ENCODE results near the gene NEDD4L. TPM values are rescaled to one million over a fixed set of nuclear protein-coding genes. Genes with fewer than 3 reads are reported as not detected.

NEDD4L gene
- total RNA-seq, 3 donors from 2014 or later: 161 to 309 (median 256) TPM

DNA sequence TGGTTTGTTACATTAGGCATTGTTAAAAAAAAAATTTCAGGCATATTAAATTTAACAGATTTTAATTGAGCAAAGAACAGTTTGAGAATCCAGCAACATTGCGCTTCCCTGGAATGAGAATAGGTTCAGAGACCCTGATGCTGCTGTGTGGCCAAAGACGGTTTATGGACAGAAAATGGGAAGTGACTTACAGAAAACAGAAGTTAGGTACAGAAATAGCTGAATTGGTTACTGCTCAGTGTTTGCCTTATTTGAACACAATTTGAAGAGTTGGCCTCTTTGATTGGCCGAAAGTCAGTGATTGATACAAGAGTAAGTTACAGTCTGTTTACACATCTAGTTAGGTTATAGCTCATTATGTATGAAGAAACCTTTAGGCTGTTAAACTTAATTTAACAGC, 6.0 kb upstream of the NEDD4L start:
- no peak for DNase-seq
- Histone ChIP-seq H3K4me1 (ENCODE audit: low read depth) (peaks cover 7% of the 10 kb centered on the region), H3K36me3 (ENCODE audit: low read depth) (no peaks in the 10 kb centered on the region), H3K4me3 (no peak overlapping the region), H3K9me3 (no peaks in the 10 kb centered on the region)
- ATAC-seq: peak; percentile 17
- intact Hi-C loops (cut with DNase I, micrococcal nuclease): no loop called here
- TF ChIP-seq, protein P1, sequence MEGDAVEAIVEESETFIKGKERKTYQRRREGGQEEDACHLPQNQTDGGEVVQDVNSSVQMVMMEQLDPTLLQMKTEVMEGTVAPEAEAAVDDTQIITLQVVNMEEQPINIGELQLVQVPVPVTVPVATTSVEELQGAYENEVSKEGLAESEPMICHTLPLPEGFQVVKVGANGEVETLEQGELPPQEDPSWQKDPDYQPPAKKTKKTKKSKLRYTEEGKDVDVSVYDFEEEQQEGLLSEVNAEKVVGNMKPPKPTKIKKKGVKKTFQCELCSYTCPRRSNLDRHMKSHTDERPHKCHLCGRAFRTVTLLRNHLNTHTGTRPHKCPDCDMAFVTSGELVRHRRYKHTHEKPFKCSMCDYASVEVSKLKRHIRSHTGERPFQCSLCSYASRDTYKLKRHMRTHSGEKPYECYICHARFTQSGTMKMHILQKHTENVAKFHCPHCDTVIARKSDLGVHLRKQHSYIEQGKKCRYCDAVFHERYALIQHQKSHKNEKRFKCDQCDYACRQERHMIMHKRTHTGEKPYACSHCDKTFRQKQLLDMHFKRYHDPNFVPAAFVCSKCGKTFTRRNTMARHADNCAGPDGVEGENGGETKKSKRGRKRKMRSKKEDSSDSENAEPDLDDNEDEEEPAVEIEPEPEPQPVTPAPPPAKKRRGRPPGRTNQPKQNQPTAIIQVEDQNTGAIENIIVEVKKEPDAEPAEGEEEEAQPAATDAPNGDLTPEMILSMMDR (IDR thresholded peaks at IDR 0.05): no peak

DNA sequence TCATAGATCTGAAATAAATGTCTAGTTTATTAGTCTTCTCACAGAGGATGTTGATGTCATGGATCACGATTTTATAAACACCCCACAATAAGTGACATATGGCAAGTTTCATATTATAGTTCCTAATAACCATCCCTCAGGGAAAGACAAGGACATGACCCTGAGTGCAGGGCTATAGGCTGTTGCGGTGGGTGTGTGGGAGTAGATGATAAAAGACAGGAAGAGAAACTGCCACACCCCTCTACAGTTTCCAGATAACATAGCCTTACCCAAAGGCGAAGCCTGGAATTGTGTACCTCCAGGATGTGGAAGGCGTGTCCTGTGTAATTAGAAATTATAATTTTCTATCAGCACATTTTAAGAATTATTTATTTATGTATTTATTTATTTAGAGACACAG, 2.4 kb upstream of the NEDD4L start:
- intact Hi-C loops (cut with DNase I, micrococcal nuclease): loop anchor here (5.0 kb wide), 2 partner anchors 81 to 86 kb away; no protein-coding TSS in a partner anchor
- H3K4me3 ChIP-seq: no peak overlapping the region
- H3K4me1 ChIP-seq (ENCODE audit: low read depth): peaks cover 7% of the 10 kb centered on the region
- DNase-seq (peak in 2 of 3 donors; percentile 44 to 75), ATAC-seq (peak; percentile 51)
- no peaks in the 10 kb centered on the region for H3K36me3 ChIP-seq (ENCODE audit: low read depth)
- TF ChIP-seq, protein P1 (IDR thresholded peaks at IDR 0.05): no peak
- no peaks in the 10 kb centered on the region for H3K9me3 ChIP-seq

DNA sequence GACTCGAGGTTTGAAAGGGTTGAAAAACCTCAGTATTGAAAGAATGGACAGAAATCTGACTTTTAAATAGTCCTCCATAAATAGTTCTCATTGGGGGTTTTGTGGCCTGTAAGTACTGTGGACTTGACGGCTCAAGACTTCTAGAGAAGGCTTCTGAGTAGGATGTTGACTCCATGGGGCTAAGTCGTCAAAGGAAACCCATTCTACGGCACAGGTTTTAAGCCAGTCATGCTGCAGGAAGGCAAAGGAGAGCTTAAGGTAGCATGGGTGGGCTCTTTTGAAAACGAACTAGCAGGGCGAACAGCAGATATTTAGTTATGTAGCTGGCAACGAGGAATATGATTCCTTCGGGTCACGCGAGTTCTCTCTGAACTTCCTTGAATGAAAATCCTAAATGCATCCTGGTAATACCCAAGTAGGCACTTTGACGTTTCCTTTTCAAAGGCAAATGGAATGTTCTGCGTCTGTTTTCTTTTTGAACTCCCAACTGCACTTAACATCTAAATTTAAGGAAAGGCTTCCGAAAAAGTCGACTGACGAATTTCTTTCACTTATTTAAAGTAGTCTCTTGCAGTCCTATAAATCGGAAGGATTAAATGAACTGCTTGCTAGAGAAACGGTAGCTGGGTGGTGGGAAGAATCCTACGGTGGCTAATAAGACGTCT, 1.1 kb upstream of the NEDD4L start:
- Histone ChIP-seq H3K4me3 (peak overlapping the region; percentile 77), H3K36me3 (ENCODE audit: low read depth) (no peaks in the 10 kb centered on the region), H3K4me1 (ENCODE audit: low read depth) (peaks cover 7% of the 10 kb centered on the region), H3K9me3 (no peaks in the 10 kb centered on the region)
- ATAC-seq (no peak), DNase-seq (peak in 1 of 3 donors; percentile 46)
- intact Hi-C loops (cut with DNase I, micrococcal nuclease): loop anchor here (5.0 kb wide), 2 partner anchors 79 to 84 kb away; no protein-coding TSS in a partner anchor
- TF ChIP-seq, protein P1 (IDR thresholded peaks at IDR 0.05): no peak

DNA sequence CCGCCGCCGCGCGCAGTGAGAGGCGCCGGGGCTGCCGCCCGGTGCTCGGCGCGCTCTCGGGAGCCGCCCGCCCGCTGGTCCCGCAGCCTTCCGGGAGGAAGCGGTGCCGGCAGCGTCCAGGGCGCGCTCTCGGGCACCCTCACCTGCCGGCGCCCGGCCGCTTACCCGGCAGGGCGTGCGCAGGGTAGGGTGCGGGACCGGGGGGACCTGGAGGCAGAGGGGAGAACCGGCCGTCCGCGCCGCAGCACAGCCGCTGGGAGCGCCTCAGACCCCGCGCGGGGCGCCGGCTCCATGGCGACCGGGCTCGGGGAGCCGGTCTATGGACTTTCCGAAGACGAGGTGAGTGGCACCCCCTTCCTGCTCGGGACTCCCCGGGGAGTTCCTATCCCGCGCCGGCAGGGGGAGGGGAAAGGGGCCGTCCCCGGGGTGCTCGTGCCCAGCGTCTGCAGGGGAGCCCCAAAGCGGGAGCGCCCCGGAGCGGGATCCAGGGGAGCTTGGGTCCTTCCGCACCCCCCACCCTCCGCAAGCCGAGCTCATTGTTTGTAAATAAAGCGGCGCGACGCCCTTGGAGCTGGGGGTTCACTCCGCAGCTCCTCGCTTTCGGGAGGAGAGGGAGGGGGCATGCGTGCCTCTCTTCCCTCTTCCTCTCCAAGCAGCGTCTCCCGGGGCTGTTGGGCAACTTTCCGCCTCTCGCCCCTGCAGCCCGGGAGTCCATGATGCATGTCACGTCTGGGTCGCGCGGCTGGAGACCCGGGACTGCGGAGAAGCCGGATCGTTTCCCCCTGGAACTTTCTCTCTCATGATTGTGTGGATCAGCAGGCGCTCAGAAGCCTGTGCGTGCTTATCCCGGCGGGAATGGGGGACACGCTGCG, 580 bp downstream of the NEDD4L start:
- peak; percentile 60 to 77 (median 75) for DNase-seq
- H3K4me1 ChIP-seq (ENCODE audit: low read depth): peaks cover 7% of the 10 kb centered on the region
- intact Hi-C loops (cut with DNase I, micrococcal nuclease): loop anchor here (5.0 kb wide), 2 partner anchors 78 to 83 kb away; no protein-coding TSS in a partner anchor

More for the DNA sequence above, 580 bp downstream of the NEDD4L start:
- no peaks in the 10 kb centered on the region for H3K36me3 ChIP-seq (ENCODE audit: low read depth)
- peak; percentile 64 for ATAC-seq
- TF ChIP-seq, protein P1 (IDR thresholded peaks at IDR 0.05): peak; percentile 11
- no peaks in the 10 kb centered on the region for H3K9me3 ChIP-seq
- H3K4me3 ChIP-seq: peak overlapping the region; percentile 77
